Thoracic aorta (tissue), 2 donors: ENCODE data around the gene CEP112. TPM values are rescaled to one million over a fixed set of nuclear protein-coding genes. Genes with fewer than 3 reads are reported as not detected.

Experiments used
- ATAC-seq: fragments of 150-250 bp; one replicate; pipeline ENCODE4 v1.8.0; 2017; ENCODE audit warnings: low read depth; ENCODE audit not compliant: insufficient number of reproducible peaks, low FRiP score
- DNase-seq: peaks from one replicate; pipeline ENCODE4 v3.0.0-alpha.2; 2020; ENCODE audit warnings: low spot score
- H3K27ac ChIP-seq, 2 donors: fragments of 200-600 bp; sonication (generic); 1 replicate in 1 of 2; 2 replicates in 1 of 2; pipeline ENCODE4 v1.5.1; 2016; ENCODE audit warnings: mild to moderate bottlenecking in 2 of 2, moderate library complexity in 2 of 2
- H3K27me3 ChIP-seq: fragments of 200-600 bp; sonication (generic); replicated peaks from 2 replicates; pipeline ENCODE4 v1.6.0; 2016; ENCODE audit warnings: mild to moderate bottlenecking; ENCODE audit not compliant: insufficient read depth
- H3K36me3 ChIP-seq: fragments of 200-600 bp; sonication (generic); one replicate; pipeline ENCODE4 v1.5.1; 2016
- H3K4me1 ChIP-seq, 2 donors: fragments of 200-600 bp; sonication (generic); 1 replicate in 1 of 2; 2 replicates in 1 of 2; pipeline versions ENCODE4 v1.5.1 to v1.6.0; 2016; ENCODE audit warnings: low read depth in 2 of 2, mild to moderate bottlenecking in 1 of 2; ENCODE audit not compliant: control insufficient read depth in 1 of 2
- H3K4me3 ChIP-seq: fragments of 200-600 bp; sonication (generic); 2 replicates; pipeline ENCODE4 v1.5.1; 2016; ENCODE audit warnings: mild to moderate bottlenecking
- H3K9me3 ChIP-seq: fragments of 200-600 bp; sonication (generic); 2 replicates; pipeline ENCODE4 v1.5.1; 2016
- CTCF ChIP-seq: fragments of 200-600 bp; sonication (generic); IDR thresholded peaks from one replicate; pipeline ENCODE4 v1.5.1; 2019; ENCODE audit warnings: antibody characterized with exemption
- total RNA-seq, 2 donors: library from RNA; depleted of rRNA; stranded (reverse); fragments of >200 nt; gene quantifications; one replicate each; pipeline versions ENCODE4 v1.1.0 to v1.2.3, GENCODE V29; 2016

The CEP112 gene
- total RNA-seq, 2 donors from 2014 or later, result 13.4 to 19.0 TPM

- DNase-seq (no peak), ATAC-seq (no peak)
- H3K9me3 ChIP-seq, result no peaks in the 10 kb centered on the region
- no peak overlapping the region for H3K4me3 ChIP-seq
- no peak overlapping the region for H3K27ac ChIP-seq
- peaks cover 10 to 24% of the 10 kb centered on the region in 2 donors for H3K4me1 ChIP-seq
- TF ChIP-seq CTCF, result no peak
- no peaks in the 10 kb centered on the region for H3K36me3 ChIP-seq
- no peaks in the 10 kb centered on the region for H3K27me3 ChIP-seq
These were observed 604.3 kb downstream of the CEP112 start for GRCh38 chr17:65587534-65588180.

GRCh38 chr17:65586899-65587298, 605.0 kb downstream of the CEP112 start:
- H3K9me3 ChIP-seq, result no peaks in the 10 kb centered on the region
- no peak overlapping the region for H3K4me3 ChIP-seq
- H3K27me3 ChIP-seq, result no peaks in the 10 kb centered on the region
- TF ChIP-seq CTCF, result no peak
- no peak for ATAC-seq
- no peak overlapping the region for H3K27ac ChIP-seq
- no peak for DNase-seq
- peaks cover 10 to 24% of the 10 kb centered on the region in 2 donors for H3K4me1 ChIP-seq
- H3K36me3 ChIP-seq, result no peaks in the 10 kb centered on the region

Other genes with a start within 250 kb of the CEP112 start
- gene APOH, start 37.3 kb upstream of the CEP112 start, total RNA-seq, result not detected
- gene PRKCA, start 110.5 kb upstream of the CEP112 start, total RNA-seq, result 10 to 100 TPM in 1 of 2 donors, 1 to 10 TPM in 1; 9.1 to 11.6 TPM